Dedifferentiated amniotic fluid mesenchymal stem cell (primary cell): ENCODE results near the gene KIF6.
"Not testable (repeated sequence)": the region's sequence is repeated elsewhere in the genome, so short reads cannot be mapped to it uniquely, and the experiment has no call there.

ENCODE experiments used
- DNase-seq: peaks from one replicate; pipeline ENCODE4 v3.0.0-alpha.2; 2016; ENCODE audit errors: extremely low spot score

KIF6 gene

GRCh38 chr6:39289490-39289889 lies 435.7 kb downstream of the KIF6 start:
- DNase-seq: no peak

- DNase-seq: no peak
Measured at GRCh38 chr6:39287601-39288000, 437.6 kb downstream of the KIF6 start.

- DNase-seq: not testable (repeated sequence)
Measured at GRCh38 chr6:39286596-39286995, 438.6 kb downstream of the KIF6 start.

- DNase-seq: no peak
Measured at GRCh38 chr6:39282774-39283173, 442.4 kb downstream of the KIF6 start.

- no peak for DNase-seq
Measured at GRCh38 chr6:39281312-39281980, 443.8 kb downstream of the KIF6 start.

GRCh38 chr6:39280247-39280731 lies 444.9 kb downstream of the KIF6 start:
- no peak for DNase-seq
